Muscle layer of duodenum (tissue), 2 donors: Measurements from ENCODE around the gene AGAP5.
"Not testable (repeated sequence)": the region's sequence is repeated elsewhere in the genome, so short reads cannot be mapped to it uniquely, and the experiment has no call there.

Experiments used
- H3K27ac ChIP-seq: one replicate; pipeline ENCODE4 v1.7.0; 2013; ENCODE audit warnings: mild to moderate bottlenecking, low read length
- H3K27me3 ChIP-seq: one replicate; pipeline ENCODE4 v1.7.0; 2013; ENCODE audit warnings: low read depth, mild to moderate bottlenecking, control low read depth, low read length
- H3K36me3 ChIP-seq, 2 donors: one replicate each; pipeline ENCODE4 v1.7.0; 2013; ENCODE audit warnings: low read length in 2 of 2, control low read depth in 1 of 2, mild to moderate bottlenecking in 1 of 2; ENCODE audit not compliant: insufficient read depth in 2 of 2, control insufficient read depth in 1 of 2
- H3K4me1 ChIP-seq, 2 donors: one replicate each; pipeline ENCODE4 v1.7.0; 2013; ENCODE audit warnings: low read length in 2 of 2, mild to moderate bottlenecking in 2 of 2, control low read depth in 1 of 2, moderate library complexity in 1 of 2; ENCODE audit not compliant: insufficient read depth in 2 of 2, control insufficient read depth in 1 of 2
- H3K4me3 ChIP-seq, 2 donors: one replicate each; pipeline ENCODE4 v1.7.0; 2013; ENCODE audit warnings: low read length in 2 of 2, low read depth in 1 of 2, mild to moderate bottlenecking in 1 of 2
- H3K9me3 ChIP-seq, 2 donors: one replicate each; pipeline ENCODE4 v1.7.0; 2013; ENCODE audit warnings: low read length in 2 of 2, control low read depth in 1 of 2, mild to moderate bottlenecking in 1 of 2; ENCODE audit not compliant: control insufficient read depth in 1 of 2
- donor health status: healthy.

Gene AGAP5

DNA sequence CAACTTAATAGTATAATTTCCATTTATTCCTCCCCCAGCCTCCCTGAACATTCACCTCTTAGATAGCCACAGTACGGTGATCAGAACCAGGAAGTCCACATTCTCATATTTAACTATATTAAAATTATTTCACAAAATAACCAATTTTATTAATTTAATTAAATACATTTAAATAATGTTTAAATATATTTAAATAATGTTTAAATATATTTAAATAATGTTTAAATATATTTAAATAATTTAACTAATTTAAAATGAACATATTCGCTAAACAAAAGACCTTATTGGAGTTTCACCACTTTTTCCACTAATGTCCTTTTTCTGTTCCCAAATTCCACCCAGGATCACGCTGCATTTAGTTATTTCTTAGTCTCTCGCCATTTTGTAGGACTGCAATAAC, 29.5 kb downstream of the AGAP5 start:
- H3K4me1 ChIP-seq, result not testable (repeated sequence)

DNA sequence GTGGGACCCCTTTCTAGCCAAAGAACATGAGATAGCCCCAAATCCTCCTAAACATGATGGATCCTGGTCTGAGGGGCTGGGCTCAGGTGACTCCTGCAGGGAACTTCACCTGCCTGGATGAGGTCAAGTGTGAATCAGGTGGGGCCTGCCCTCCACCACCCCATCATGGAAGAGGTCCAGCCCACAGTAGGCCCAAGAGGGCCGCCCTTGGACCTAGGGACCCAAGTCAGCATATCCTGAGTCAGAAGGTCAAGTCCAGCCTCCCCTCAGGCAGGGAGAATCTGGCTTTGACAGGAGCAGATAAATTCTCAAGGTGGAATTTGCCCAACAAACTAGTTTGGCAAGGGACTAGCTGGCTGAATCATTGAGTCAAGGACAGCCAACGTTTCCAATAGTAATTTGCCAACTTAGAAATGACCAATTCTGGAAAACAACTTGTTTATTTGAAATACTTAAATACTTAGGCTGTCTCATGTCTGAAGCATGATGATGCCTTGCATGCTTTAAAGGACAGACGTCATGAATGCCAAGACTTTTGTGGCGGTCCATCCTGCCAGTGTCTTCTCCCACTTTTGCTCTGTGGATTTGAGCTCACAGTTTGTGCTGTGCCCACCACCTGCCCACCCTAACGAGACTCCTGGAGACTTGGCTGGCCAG, 31.6 kb downstream of the AGAP5 start:
- not testable (repeated sequence) for H3K9me3 ChIP-seq, H3K36me3 ChIP-seq, H3K27me3 ChIP-seq, H3K27ac ChIP-seq, H3K4me3 ChIP-seq, H3K4me1 ChIP-seq

More for the DNA sequence above, 29.5 kb downstream of the AGAP5 start:
- not testable (repeated sequence) for H3K27me3 ChIP-seq, H3K36me3 ChIP-seq, H3K4me3 ChIP-seq, H3K27ac ChIP-seq, H3K9me3 ChIP-seq

DNA sequence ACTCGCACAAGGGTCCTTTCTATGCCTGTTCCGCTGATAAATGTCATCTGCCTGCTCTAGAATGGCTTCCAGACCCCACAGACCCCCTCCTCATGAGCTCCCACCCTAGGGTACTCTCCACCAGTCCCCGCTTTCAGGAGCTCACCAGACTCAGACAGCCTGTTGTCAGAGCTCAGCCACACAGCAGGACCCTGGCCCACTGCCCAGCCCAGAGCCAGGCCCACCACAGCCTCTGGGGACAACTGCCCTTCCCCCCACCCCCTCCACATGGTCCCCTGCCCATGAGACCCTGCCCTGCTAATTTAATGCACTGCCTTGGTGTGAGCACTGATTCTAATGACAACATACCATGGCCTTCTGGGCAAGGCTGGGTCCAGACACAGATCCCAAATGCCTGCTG, 32.3 kb downstream of the AGAP5 start:
- H3K4me1 ChIP-seq, H3K9me3 ChIP-seq, H3K4me3 ChIP-seq, H3K36me3 ChIP-seq, H3K27me3 ChIP-seq, H3K27ac ChIP-seq: not testable (repeated sequence)

DNA sequence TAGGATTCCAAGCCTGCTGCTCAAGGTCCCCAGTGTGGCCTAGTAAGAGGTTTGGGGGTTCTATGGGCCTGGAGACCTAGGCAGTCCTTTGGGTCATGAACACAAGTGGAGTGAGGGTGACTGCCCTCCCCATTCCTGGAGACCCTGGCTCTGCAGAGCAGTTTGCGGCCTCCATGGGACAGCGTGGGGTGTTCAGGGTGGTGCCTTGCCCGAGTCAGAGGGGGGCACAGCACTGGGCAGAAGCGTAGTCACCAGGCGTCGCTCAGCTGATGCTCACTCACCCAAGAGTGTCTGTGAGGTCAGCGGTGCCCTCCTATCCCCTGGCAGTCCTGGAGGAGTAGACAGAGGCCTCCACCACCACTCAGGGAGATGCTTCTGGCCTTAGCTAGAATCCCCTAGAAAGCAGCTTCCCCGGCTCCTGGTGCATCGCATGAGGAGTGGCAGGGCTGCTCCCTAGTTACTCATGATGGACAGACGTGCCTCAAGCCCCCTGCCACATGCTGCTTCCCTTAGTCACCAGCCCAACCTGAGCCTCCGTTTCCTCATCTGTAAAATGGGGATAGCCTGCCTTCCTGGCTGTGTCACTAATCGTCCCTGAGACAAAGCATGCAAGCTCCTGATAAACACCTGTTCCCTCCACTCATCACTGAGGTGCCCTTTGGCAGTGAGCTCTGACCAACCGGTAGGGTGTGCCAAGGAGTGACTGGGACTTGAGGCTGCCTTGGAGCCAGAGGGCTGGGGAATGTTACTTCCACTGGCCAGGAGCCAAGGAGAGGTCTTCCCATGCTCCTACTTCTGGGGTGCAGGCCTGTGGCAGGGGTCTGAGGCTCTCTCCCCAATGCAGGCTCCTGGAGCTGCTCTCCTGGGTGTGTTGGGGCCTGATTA, 33.5 kb downstream of the AGAP5 start:
- not testable (repeated sequence) for H3K27ac ChIP-seq, H3K4me1 ChIP-seq, H3K9me3 ChIP-seq, H3K27me3 ChIP-seq, H3K4me3 ChIP-seq, H3K36me3 ChIP-seq

DNA sequence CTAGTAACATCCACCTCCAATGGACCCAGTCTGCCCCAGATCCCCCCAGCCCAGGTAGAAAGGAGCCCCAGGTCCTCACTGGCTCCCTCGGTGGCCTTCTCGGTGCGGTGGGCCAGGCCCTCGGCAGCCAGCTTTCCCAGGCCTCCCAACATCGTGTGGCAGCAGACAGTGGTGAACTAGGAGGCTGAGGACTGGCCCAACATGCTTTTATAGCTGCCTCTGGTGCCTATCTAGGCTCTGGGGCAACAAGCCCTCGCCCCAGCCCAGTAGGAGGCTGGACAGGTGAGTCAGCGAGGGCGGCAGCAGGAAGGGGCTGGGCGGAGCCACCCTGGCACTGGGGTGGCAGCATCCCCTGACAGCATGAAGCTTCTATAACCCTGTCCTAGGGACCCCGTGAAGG, 34.3 kb downstream of the AGAP5 start:
- H3K27ac ChIP-seq, H3K27me3 ChIP-seq, H3K4me1 ChIP-seq, H3K9me3 ChIP-seq, H3K4me3 ChIP-seq, H3K36me3 ChIP-seq: not testable (repeated sequence)

DNA sequence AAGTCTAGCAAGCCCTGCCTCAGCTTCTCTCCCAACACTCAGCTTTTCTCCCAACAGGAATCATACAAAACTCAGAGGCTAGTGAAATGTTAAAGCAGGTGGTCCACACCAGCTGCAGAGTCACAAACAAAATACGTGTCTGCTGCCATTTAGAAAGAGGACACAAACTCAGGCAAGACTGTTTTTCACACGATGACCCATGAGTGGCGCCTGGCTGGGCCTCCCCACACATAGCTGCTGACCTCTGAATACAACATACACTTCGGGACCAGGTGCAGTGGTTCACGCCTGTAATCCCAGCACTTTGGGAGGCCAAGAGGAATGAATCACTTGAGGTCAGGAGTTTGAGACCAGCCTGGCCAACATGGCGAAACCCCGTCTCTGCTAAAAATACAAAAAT, 35.2 kb downstream of the AGAP5 start:
- not testable (repeated sequence) for H3K36me3 ChIP-seq, H3K9me3 ChIP-seq, H3K4me1 ChIP-seq, H3K27me3 ChIP-seq, H3K4me3 ChIP-seq, H3K27ac ChIP-seq

DNA sequence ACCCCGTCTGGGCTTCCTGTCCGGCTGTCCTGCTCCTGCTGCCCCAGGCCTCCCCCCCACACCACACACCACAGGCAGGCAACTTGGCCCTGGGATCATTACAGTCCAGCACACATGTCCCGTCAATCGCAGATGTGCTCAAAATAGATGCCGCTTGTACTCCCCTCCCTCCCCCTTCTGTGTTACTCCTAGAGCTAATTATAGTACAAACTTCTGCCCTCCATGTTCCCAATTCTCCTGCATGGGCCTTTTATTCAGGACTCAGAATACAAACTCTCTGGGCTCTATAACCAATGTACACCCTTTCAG, 42.0 kb downstream of the AGAP5 start, which contains the start of gene SYNPO2L:
Gene SYNPO2L (minus strand): TSS at position 40 of the 309 bp plus-strand sequence. CDS start 107 bp downstream, outside the sequence.
- no peaks in the 10 kb centered on the region for H3K36me3 ChIP-seq
- peaks cover 0 to 18% of the 10 kb centered on the region in 2 donors for H3K4me1 ChIP-seq
- no peaks in the 10 kb centered on the region for H3K9me3 ChIP-seq
- no peak within 1 kb of the TSS for H3K4me3 ChIP-seq
- no peak within 1 kb of the TSS for H3K27ac ChIP-seq
- no peaks in the 10 kb centered on the region for H3K27me3 ChIP-seq

DNA sequence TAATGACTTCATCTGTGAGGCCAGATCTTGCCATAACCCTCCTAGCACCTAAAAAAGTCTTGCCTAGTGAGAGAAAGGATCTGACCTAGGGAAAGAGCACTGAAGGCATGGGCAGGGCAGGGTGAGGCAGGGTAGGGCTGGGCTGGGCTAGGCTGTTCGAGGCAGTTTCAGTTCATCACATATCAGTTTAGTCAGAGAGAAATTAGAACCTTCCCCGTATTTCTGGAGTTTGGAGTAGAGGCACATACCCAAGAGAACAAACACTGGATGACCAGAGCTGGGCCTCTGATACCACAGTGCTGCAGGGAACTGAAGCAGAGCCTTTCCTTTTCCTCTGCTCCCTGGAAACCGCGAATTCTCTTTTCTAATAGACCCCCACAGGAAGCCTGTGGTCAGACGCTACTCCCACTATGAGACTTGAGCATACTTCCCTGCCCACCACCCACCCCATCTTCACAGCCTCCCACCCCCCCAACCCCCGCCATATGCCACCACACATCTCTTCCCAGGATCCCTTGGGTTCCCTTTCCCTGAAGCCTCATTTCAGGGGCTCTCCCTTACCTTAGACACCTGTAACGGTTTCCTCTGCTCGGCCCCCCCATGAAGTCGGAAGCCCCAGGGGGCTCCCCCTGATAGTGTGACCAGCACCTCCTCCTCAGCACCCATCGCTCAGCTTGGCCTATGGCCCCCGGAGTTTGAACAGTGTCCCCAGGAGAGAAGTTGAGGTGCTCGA, 42.5 kb downstream of the AGAP5 start:
- H3K4me3 ChIP-seq, result no peak overlapping the region
- H3K4me1 ChIP-seq, result peaks cover 0 to 18% of the 10 kb centered on the region in 2 donors
- H3K36me3 ChIP-seq, result no peaks in the 10 kb centered on the region
- no peaks in the 10 kb centered on the region for H3K9me3 ChIP-seq
- H3K27ac ChIP-seq, result no peak overlapping the region
- no peaks in the 10 kb centered on the region for H3K27me3 ChIP-seq

DNA sequence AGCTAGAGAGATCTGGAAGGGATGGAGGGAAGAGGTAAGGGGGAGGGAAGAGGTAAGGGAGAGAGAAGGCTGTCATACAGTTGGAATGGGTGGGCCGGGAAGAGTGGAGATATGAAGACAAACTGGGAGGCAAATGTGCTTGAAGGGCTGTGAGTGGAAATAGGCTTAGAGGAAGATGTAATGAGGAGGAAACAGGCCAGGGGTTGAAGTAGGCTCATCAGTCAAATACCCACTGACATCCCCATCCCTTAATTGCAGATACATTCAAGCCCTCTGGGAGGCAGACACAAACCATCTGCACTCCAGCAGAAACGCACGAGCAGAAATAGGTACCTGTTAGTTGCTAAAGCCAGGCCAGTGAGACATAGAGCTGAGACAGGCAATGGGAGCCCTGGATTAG, 44.2 kb downstream of the AGAP5 start:
- Histone ChIP-seq H3K27me3 (no peaks in the 10 kb centered on the region), H3K36me3 (no peaks in the 10 kb centered on the region), H3K9me3 (no peaks in the 10 kb centered on the region), H3K4me3 (no peak overlapping the region), H3K4me1 (peaks cover 0 to 23% of the 10 kb centered on the region in 2 donors), H3K27ac (no peak overlapping the region)

DNA sequence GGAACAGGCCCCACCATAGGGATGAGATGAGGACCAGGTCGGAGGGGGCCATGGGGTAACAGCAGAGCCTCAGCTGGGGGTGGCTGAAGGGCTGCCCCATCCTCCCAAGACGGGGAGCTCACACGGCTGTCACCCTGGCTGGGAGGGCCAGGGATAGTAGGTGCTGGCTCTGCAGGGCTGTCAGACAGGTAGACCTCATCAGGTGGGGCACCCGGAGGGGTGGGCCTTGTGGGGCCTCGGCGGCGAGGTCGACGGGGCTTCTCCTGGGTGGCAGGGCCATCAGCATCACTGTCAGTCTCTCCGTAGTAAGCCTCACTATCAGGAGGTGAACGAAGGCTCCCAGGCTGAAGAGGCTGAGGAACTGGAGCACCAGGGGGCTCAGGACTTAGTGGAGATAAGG, 44.7 kb downstream of the AGAP5 start:
- Histone ChIP-seq H3K4me3 (no peak overlapping the region), H3K9me3 (no peaks in the 10 kb centered on the region), H3K27ac (no peak overlapping the region), H3K36me3 (no peaks in the 10 kb centered on the region), H3K27me3 (no peaks in the 10 kb centered on the region), H3K4me1 (peaks cover 0 to 28% of the 10 kb centered on the region in 2 donors)

DNA sequence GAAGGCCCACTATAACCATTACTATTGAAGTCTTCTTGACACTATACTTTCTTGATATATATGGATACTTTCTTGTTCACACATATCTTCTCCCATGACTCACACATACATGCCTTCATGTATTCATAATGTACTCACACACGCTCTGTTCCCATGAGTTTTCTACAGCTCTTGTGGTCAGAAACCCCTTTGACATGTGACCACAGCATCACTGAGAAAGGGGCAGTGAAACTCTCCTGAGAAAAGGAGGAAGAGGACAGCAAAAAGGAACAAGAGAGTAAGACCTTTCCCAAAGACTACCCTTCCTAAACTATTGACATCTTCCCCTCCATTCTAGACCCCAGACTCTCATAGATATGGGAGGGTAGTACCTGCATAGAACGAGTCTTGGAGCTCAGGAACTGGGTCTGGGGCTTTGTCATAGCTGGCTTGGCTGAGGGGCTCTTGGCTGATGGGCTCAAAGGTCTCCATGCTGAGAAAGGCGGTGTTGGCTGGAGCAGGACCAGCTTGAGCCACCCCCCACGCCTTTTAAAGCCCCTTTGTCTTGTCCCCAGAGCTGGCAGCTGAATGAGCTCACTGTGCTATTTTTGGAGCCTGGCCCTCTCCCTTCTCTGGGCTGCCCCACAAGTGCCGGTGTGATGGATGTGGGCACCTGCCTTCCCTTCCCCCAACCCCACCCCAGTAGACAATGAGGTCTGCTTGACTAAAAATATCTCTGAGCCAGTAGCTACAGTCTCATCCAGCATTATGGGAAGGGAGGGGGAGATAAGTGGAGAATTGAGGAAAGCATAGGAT, 47.2 kb downstream of the AGAP5 start:
- Histone ChIP-seq H3K9me3 (no peaks in the 10 kb centered on the region), H3K27ac (peak overlapping the region; percentile 32), H3K4me3 (no peak overlapping the region), H3K4me1 (peaks cover 0 to 29% of the 10 kb centered on the region in 2 donors), H3K36me3 (no peaks in the 10 kb centered on the region), H3K27me3 (no peaks in the 10 kb centered on the region)
